Suprapubic skin (tissue), 3 donors: ENCODE data around the gene LINC01488.

Source experiments
- CTCF ChIP-seq, 2 donors: fragments of 200-600 bp in 1 of 2; fragments of 450-650 bp in 1 of 2; sonication (generic) in 1 of 2; IDR thresholded peaks; one replicate each; pipeline ENCODE4 v1.5.1; 2016 to 2019; ENCODE audit warnings: antibody characterized with exemption in 2 of 2, mild to moderate bottlenecking in 1 of 2, moderate library complexity in 1 of 2
- POLR2A ChIP-seq, 2 donors: fragments of 450-650 bp; IDR thresholded peaks; one replicate each; pipeline ENCODE4 v1.6.1; 2017; ENCODE audit warnings: antibody characterized with exemption in 2 of 2, mild to moderate bottlenecking in 2 of 2, moderate library complexity in 2 of 2

- no peak for TF ChIP-seq CTCF (IDR thresholded peaks at IDR 0.05)
- TF ChIP-seq POLR2A (IDR thresholded peaks at IDR 0.05), result no peak
Observed at GRCh38 chr11:69446108-69446507, 35.4 kb upstream of the LINC01488 start.
